K562 (cell line): Measurements from ENCODE around the gene DNASE2. TPM values are rescaled to one million over a fixed set of nuclear protein-coding genes. Genes with fewer than 3 reads are reported as not detected.

Experiments used
- AFF4 ChIP-seq: sonication (generic); formaldehyde crosslinking; IDR thresholded peaks from 2 replicates; pipeline ENCODE4 v1.8.0; 2023; ENCODE audit warnings: mild to moderate bottlenecking, missing genetic modification reagents
- COPS2 ChIP-seq: fragments of 450-650 bp; conservative IDR thresholded peaks from 2 replicates; pipeline ENCODE4 v1.6.1; 2016; ENCODE audit warnings: mild to moderate bottlenecking, moderate library complexity
- FIP1L1 ChIP-seq: fragments of 200-400 bp; formaldehyde crosslinking; IDR thresholded peaks from 2 replicates; pipeline ENCODE4 v1.6.1; 2018; ENCODE audit warnings: mild to moderate bottlenecking, low read depth, low read length; ENCODE audit not compliant: poor library complexity, severe bottlenecking
- MED1 ChIP-seq: sonication (generic); formaldehyde crosslinking; IDR thresholded peaks from 2 replicates; pipeline ENCODE4 v1.8.1; 2023; ENCODE audit warnings: missing genetic modification reagents, borderline replicate concordance
- MTA3 ChIP-seq: fragments of 450-650 bp; formaldehyde crosslinking; IDR thresholded peaks from 2 replicates; pipeline ENCODE4 v1.6.1; 2017; ENCODE audit warnings: mild to moderate bottlenecking, borderline replicate concordance
- U2AF2 ChIP-seq: fragments of 200-400 bp; formaldehyde crosslinking; optimal IDR thresholded peaks from 2 replicates; pipeline ENCODE3; 2017; ENCODE audit warnings: low read depth, mild to moderate bottlenecking, low read length
- ZFP36 ChIP-seq: fragments of 150-350 bp; IDR thresholded peaks from 2 replicates; pipeline ENCODE4 v1.6.1; 2018; ENCODE audit warnings: low read length, low read depth; ENCODE audit not compliant: partially characterized antibody
- ZFPM2 ChIP-seq: fragments of 250-450 bp; sonication (Bioruptor Pico); IDR thresholded peaks from 2 replicates; pipeline ENCODE4 v1.5.1; 2022; ENCODE audit warnings: mild to moderate bottlenecking
- ZNF253 ChIP-seq: fragments of 250-450 bp; sonication (Bioruptor Pico); conservative IDR thresholded peaks from 2 replicates; pipeline ENCODE4 v1.6.1; 2021; ENCODE audit warnings: mild to moderate bottlenecking
- ZNF518B ChIP-seq: fragments of 250-450 bp; sonication (Bioruptor Pico); IDR thresholded peaks from 2 replicates; pipeline ENCODE4 v1.5.0; 2021; ENCODE audit warnings: mild to moderate bottlenecking, moderate library complexity
- polyA plus RNA-seq, 8 experiments: library from polyadenylated mRNA; depleted of rRNA in 4 of 8; stranded (reverse) in 5 of 8; unstranded in 3 of 8; fragments of >200 nt; fragmentation: Nextera tagmentation in 2 of 8; fragmentation: Illumina TruSeq in 1 of 8; extraction: Ambion mirVana in 2 of 8; extraction: Trizol in 1 of 8; gene quantifications; 2 replicates each; pipeline versions ENCODE4 v1.2.1 to v1.2.3, GENCODE V29; 2011 to 2014; ENCODE audit warnings: inconsistent platforms in 1 of 8, missing spikeins in 1 of 8
- total RNA-seq, 7 experiments: library from RNA; depleted of rRNA in 6 of 7; stranded (reverse); fragments of >200 nt in 6 of 7; fragmentation: Illumina TruSeq in 2 of 7; extraction: Trizol in 2 of 7; gene quantifications; 2 replicates each; pipeline versions ENCODE4 v1.2.1 to v1.2.3, GENCODE V29; 2011 to 2021; ENCODE audit warnings: low replicate concordance in 1 of 7
- TF ChIP-seq, protein P1 (sequence below): fragments of 450-650 bp; IDR thresholded peaks from 2 replicates; pipeline ENCODE4 v1.6.1; 2016
- TF ChIP-seq, protein P2 (sequence below), 2 experiments: fragments of 450-650 bp in 1 of 2; sonication (generic) in 1 of 2; formaldehyde crosslinking in 1 of 2; IDR thresholded peaks in 1 of 2; conservative IDR thresholded peaks in 1 of 2; 2 replicates each; pipeline versions ENCODE4 v1.6.1 to v1.8.1; 2016 to 2023; ENCODE audit warnings: mild to moderate bottlenecking in 2 of 2, moderate library complexity in 2 of 2, inconsistent platforms in 1 of 2, missing genetic modification reagents in 1 of 2
- TF ChIP-seq, protein P3 (sequence below): fragments of 450-650 bp; formaldehyde crosslinking; conservative IDR thresholded peaks from 2 replicates; pipeline ENCODE4 v1.4.0; 2022; ENCODE audit warnings: mild to moderate bottlenecking, missing genetic modification characterization

The DNASE2 gene
- total and polyA plus RNA-seq, 9 of the 15 experiments (the other 6 are each of a cell fraction or from before 2014, with no cell fraction given) = 4.4 to 27.0 (median 20.2) TPM

DNA sequence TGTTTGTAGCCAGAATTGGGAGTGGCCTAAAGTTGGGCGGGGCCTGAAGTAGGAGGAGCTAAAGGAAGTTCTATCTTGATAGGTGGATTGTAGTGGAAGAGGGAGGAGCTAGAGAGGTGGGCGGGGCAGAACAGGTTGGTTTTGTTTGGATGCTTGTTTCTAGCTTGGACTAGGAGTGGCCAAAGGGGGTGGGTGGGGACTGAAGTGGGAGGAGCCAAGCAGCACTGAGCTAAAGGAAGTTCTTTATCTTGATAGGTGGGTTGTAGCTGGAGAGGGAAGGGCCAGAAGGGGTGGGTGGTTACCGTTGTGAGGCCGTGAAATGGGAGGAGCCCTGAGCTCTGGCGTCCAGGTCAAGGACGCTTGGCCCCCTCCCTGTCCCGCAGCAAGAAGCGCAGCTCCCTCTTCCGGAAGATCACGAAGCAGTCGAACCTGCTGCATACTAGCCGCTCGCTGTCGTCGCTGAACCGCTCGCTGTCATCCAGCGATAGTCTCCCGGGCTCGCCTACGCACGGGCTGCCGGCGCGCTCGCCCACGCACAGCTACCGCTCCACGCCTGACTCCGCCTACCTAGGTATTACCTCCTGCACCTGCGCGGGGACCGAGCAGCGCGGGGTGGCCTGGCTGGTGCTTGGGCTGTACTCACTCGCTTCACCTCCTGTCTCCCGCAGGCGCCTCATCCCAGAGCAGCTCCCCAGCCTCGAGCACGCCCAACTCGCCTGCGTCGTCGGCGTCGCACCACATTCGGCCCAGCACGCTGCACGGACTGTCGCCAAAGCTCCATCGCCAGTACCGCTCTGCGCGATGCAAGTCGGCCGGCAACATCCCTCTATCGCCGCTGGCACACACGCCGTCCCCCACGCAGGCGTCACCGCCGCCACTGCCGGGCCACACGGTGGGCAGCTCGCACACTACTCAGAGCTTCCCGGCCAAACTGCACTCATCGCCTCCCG, 8.0 kb downstream of the DNASE2 start (continued):
- TF ChIP-seq, protein P1, sequence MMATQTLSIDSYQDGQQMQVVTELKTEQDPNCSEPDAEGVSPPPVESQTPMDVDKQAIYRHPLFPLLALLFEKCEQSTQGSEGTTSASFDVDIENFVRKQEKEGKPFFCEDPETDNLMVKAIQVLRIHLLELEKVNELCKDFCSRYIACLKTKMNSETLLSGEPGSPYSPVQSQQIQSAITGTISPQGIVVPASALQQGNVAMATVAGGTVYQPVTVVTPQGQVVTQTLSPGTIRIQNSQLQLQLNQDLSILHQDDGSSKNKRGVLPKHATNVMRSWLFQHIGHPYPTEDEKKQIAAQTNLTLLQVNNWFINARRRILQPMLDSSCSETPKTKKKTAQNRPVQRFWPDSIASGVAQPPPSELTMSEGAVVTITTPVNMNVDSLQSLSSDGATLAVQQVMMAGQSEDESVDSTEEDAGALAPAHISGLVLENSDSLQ = no peak
- TF ChIP-seq FIP1L1 (peak; percentile 26), ZNF253 (no peak), ZNF518B (CRISPR knock-in tag) (no peak), COPS2 (no peak), ZFP36 (no peak), AFF4 (CRISPR knock-in tag) (no peak), MTA3 (no peak), MED1 (CRISPR knock-in tag) (no peak), U2AF2 (no peak), ZFPM2 (no peak)
- TF ChIP-seq, protein P2, sequence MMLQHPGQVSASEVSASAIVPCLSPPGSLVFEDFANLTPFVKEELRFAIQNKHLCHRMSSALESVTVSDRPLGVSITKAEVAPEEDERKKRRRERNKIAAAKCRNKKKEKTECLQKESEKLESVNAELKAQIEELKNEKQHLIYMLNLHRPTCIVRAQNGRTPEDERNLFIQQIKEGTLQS (IDR thresholded peaks at IDR 0.05) = no peak
- TF ChIP-seq, protein P2 (CRISPR knock-in tag; conservative IDR thresholded peaks at IDR 0.05) = no peak
- TF ChIP-seq, protein P3, sequence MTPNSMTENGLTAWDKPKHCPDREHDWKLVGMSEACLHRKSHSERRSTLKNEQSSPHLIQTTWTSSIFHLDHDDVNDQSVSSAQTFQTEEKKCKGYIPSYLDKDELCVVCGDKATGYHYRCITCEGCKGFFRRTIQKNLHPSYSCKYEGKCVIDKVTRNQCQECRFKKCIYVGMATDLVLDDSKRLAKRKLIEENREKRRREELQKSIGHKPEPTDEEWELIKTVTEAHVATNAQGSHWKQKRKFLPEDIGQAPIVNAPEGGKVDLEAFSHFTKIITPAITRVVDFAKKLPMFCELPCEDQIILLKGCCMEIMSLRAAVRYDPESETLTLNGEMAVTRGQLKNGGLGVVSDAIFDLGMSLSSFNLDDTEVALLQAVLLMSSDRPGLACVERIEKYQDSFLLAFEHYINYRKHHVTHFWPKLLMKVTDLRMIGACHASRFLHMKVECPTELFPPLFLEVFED (CRISPR knock-in tag) = no peak
